PC-3 (cell line): ENCODE results near the gene ADAMTS13. TPM values are rescaled to one million over a fixed set of nuclear protein-coding genes. Genes with fewer than 3 reads are reported as not detected.

ENCODE experiments used
- ATAC-seq: fragments of 200-7000 bp; cut with Tn5 transposase; 2 replicates; pipeline ENCODE4 v1.9.1; 2020; ENCODE audit warnings: mild to moderate bottlenecking, moderate library complexity
- BruUV-seq: library from RNA; stranded (reverse); fragments of 400-500 nt; replicated peaks from 2 replicates; lab custom pipeline; 2021; lab: Mats Ljungman, UMichigan
- CTCF ChIA-PET: fragments of 300-600 bp; sonication (Branson Sonifier 250); formaldehyde crosslinking; loops from one replicate; lab custom pipeline; 2022; ENCODE audit warnings: antibody characterized with exemption; lab: Charles Lee
- POLR2A ChIA-PET: fragments of 300-600 bp; sonication (Branson Sonifier 250); formaldehyde crosslinking; loops from one replicate; lab custom pipeline; 2022; ENCODE audit warnings: antibody characterized with exemption; ENCODE audit not compliant: unreplicated experiment; lab: Charles Lee
- DNase-seq: peaks from one replicate; pipeline ENCODE4 v3.0.0-alpha.2; 2015
- H2AFZ ChIP-seq: fragments of 300-600 bp; sonication (generic); 2 replicates; pipeline ENCODE4 v1.6.0; 2016; ENCODE audit warnings: antibody characterized with exemption, low read length
- H3F3A ChIP-seq: fragments of 300-600 bp; sonication (generic); one replicate; pipeline ENCODE4 v1.6.0; 2017; ENCODE audit warnings: antibody characterized with exemption, low read length, control low read depth, mild to moderate bottlenecking; ENCODE audit not compliant: unreplicated experiment
- H3K27ac ChIP-seq: fragments of 300-600 bp; sonication (generic); 2 replicates; pipeline ENCODE4 v1.5.1; 2016; ENCODE audit warnings: mild to moderate bottlenecking, low read length
- H3K27me3 ChIP-seq: fragments of 300-600 bp; sonication (generic); 2 replicates; pipeline ENCODE4 v1.6.1; 2016; ENCODE audit warnings: low read length, mixed read lengths
- H3K36me3 ChIP-seq: fragments of 300-600 bp; sonication (generic); 2 replicates; pipeline ENCODE4 v1.6.1; 2016; ENCODE audit warnings: low read depth, mixed run types, low read length, mixed read lengths
- H3K4me1 ChIP-seq: fragments of 300-600 bp; sonication (generic); 2 replicates; pipeline ENCODE4 v1.5.1; 2016; ENCODE audit warnings: low read length; ENCODE audit not compliant: insufficient read depth
- H3K4me2 ChIP-seq: fragments of 300-600 bp; sonication (generic); 2 replicates; pipeline ENCODE4 v1.6.0; 2016; ENCODE audit warnings: low read length
- H3K4me3 ChIP-seq: fragments of 300-600 bp; sonication (generic); 2 replicates; pipeline ENCODE4 v1.5.1; 2016; ENCODE audit warnings: mild to moderate bottlenecking, low read length, mixed read lengths
- H3K79me2 ChIP-seq: fragments of 300-600 bp; sonication (generic); 2 replicates; pipeline ENCODE4 v1.6.1; 2017; ENCODE audit warnings: low read length, mixed read lengths
- H3K9ac ChIP-seq: fragments of 300-600 bp; sonication (generic); 2 replicates; pipeline ENCODE4 v1.6.0; 2016; ENCODE audit warnings: mild to moderate bottlenecking, low read length
- H3K9me2 ChIP-seq: fragments of 300-600 bp; sonication (generic); replicated peaks from 2 replicates; pipeline ENCODE4 v1.6.1; 2016; ENCODE audit warnings: mixed run types, low read length, mixed read lengths
- H3K9me3 ChIP-seq: fragments of 300-600 bp; sonication (generic); 2 replicates; pipeline ENCODE4 v1.6.1; 2016; ENCODE audit warnings: low read length, mixed read lengths
- H4K20me1 ChIP-seq: fragments of 300-600 bp; sonication (generic); 2 replicates; pipeline ENCODE4 v1.6.1; 2016; ENCODE audit warnings: low read length, mixed read lengths
- EZH2 ChIP-seq: fragments of 300-600 bp; sonication (generic); IDR thresholded peaks from one replicate; pipeline ENCODE4 v1.6.1; 2017; ENCODE audit warnings: antibody characterized with exemption, mild to moderate bottlenecking, low read length; ENCODE audit not compliant: unreplicated experiment
- EZH2phosphoT487 ChIP-seq: fragments of 300-600 bp; sonication (generic); IDR thresholded peaks from 2 replicates; pipeline ENCODE4 v1.6.1; 2018; ENCODE audit warnings: mild to moderate bottlenecking, antibody characterized with exemption, low read length, borderline replicate concordance
- intact Hi-C: fragments of 100-400 bp; cut with micrococcal nuclease; formaldehyde crosslinking; loops from 2 replicates; pipeline ENCODE4 v1.9.0; 2023
- total RNA-seq: library from RNA; depleted of rRNA; stranded (reverse); fragments of >200 nt; gene quantifications from 2 replicates; pipeline ENCODE4 v1.2.3, GENCODE V29; 2014
- TF ChIP-seq, protein P1 (sequence below): fragments of 300-600 bp; sonication (generic); conservative IDR thresholded peaks from 2 replicates; pipeline ENCODE4 v1.5.1; 2017; ENCODE audit warnings: antibody characterized with exemption, low read depth, mild to moderate bottlenecking, low read length

Gene ADAMTS13
- total RNA-seq, 1 experiment from 2014 or later = 0.95 TPM

- Histone ChIP-seq H2AFZ (no peak overlapping the region), H3K9me2 (no peaks in the 10 kb centered on the region), H3K79me2 (peaks cover 1% of the 10 kb centered on the region; the same call in 1 of the 2 replicates), H3K4me2 (no peak overlapping the region), H3K27me3 (no peaks in the 10 kb centered on the region), H3K9me3 (no peaks in the 10 kb centered on the region), H3K27ac (no peak overlapping the region), H3K4me1 (peaks cover 16% of the 10 kb centered on the region), H4K20me1 (no peaks in the 10 kb centered on the region), H3F3A (no peaks in the 10 kb centered on the region), H3K9ac (no peak overlapping the region), H3K36me3 (no peaks in the 10 kb centered on the region; the same call in 1 of the 2 replicates), H3K4me3 (no peak overlapping the region)
- CTCF ChIA-PET = no interaction called here
- POLR2A ChIA-PET = no interaction called here
- DNase-seq (no peak), ATAC-seq (no peak)
- TF ChIP-seq EZH2phosphoT487 = no peak
- TF ChIP-seq, protein P1, sequence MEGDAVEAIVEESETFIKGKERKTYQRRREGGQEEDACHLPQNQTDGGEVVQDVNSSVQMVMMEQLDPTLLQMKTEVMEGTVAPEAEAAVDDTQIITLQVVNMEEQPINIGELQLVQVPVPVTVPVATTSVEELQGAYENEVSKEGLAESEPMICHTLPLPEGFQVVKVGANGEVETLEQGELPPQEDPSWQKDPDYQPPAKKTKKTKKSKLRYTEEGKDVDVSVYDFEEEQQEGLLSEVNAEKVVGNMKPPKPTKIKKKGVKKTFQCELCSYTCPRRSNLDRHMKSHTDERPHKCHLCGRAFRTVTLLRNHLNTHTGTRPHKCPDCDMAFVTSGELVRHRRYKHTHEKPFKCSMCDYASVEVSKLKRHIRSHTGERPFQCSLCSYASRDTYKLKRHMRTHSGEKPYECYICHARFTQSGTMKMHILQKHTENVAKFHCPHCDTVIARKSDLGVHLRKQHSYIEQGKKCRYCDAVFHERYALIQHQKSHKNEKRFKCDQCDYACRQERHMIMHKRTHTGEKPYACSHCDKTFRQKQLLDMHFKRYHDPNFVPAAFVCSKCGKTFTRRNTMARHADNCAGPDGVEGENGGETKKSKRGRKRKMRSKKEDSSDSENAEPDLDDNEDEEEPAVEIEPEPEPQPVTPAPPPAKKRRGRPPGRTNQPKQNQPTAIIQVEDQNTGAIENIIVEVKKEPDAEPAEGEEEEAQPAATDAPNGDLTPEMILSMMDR = no peak
- TF ChIP-seq EZH2 = no peak
- no TSS peak for BruUV-seq
- intact Hi-C loops = no loop called here
These were observed 61.4 kb downstream of the ADAMTS13 start for GRCh38 chr9:133483611-133484010.

DNA sequence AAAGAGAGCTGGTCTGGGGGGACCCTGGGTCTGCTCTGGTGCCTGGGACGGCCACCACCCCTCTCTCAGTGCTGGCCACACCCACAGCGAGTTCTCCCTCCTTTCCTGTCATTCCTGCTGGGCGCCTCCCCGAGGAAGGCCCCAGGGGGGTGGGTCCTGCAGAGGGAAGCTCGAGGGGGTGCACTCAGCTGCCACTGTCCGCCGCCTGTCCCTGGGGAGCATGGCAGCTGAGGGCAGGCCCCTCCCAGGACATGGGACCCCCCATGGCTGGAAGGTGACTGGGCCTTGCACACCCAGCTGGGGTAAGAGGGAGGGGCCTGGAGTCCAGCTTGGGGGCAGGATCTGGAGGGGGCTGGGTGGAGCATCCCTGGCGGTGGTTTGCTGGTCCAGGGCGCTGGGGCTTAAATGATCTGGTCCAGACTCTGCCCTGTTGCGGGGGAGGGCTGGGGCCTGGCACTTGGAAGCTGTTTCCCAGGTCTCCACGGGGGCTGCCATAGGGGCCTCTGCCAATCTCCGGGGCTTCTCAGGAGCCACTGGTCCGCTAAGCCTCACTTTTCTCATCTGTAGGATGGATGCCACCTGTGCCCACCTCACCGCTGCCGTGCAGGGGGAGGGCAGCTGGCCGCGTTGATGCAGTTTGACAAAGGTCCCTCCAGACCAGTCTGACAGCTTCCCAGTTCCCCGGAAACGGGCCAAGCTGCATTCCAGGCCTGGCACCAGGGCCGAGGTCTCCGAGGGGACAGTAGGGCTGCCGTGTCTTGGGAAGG lies 62.7 kb downstream of the ADAMTS13 start:
- H3K9me3 ChIP-seq = no peaks in the 10 kb centered on the region
- no peak overlapping the region for H3K27ac ChIP-seq
- no peaks in the 10 kb centered on the region for H3K79me2 ChIP-seq
- ChIA-PET CTCF (interaction anchor here (1.0 kb wide), 1 partner anchor 128 kb away, joined by 3 read pairs; the partner anchor contains the start of genes SURF1 and SURF2), POLR2A (no interaction called here)
- H2AFZ ChIP-seq = peak overlapping the region; percentile 57
- TF ChIP-seq EZH2 (no peak), EZH2phosphoT487 (no peak)
- TF ChIP-seq, protein P1 = no peak
- no peaks in the 10 kb centered on the region for H3F3A ChIP-seq
- no peaks in the 10 kb centered on the region for H3K9me2 ChIP-seq
- no peaks in the 10 kb centered on the region for H3K27me3 ChIP-seq
- no peak overlapping the region for H3K9ac ChIP-seq
- no peaks in the 10 kb centered on the region for H4K20me1 ChIP-seq
- H3K4me3 ChIP-seq = no peak overlapping the region
- H3K4me1 ChIP-seq = peaks cover 16% of the 10 kb centered on the region
- no TSS peak for BruUV-seq
- DNase-seq (peak; percentile 68), ATAC-seq (0 out of 2 replicates have a peak, but pooled peaks have one; percentile 25)
- no peaks in the 10 kb centered on the region; the same call in 1 of the 2 replicates for H3K36me3 ChIP-seq
- intact Hi-C loops = loop anchor here (5.0 kb wide), 2 partner anchors 128 to 298 kb away; partner anchors contain the start of genes SURF1 and SURF2
- H3K4me2 ChIP-seq = peak overlapping the region; percentile 56
